Measurements from ENCODE around the gene ZNF681.
"Not testable (repeated sequence)": the region's sequence is repeated elsewhere in the genome, so short reads cannot be mapped to it uniquely, and the experiment has no call there.

Gene ZNF681

DNA sequence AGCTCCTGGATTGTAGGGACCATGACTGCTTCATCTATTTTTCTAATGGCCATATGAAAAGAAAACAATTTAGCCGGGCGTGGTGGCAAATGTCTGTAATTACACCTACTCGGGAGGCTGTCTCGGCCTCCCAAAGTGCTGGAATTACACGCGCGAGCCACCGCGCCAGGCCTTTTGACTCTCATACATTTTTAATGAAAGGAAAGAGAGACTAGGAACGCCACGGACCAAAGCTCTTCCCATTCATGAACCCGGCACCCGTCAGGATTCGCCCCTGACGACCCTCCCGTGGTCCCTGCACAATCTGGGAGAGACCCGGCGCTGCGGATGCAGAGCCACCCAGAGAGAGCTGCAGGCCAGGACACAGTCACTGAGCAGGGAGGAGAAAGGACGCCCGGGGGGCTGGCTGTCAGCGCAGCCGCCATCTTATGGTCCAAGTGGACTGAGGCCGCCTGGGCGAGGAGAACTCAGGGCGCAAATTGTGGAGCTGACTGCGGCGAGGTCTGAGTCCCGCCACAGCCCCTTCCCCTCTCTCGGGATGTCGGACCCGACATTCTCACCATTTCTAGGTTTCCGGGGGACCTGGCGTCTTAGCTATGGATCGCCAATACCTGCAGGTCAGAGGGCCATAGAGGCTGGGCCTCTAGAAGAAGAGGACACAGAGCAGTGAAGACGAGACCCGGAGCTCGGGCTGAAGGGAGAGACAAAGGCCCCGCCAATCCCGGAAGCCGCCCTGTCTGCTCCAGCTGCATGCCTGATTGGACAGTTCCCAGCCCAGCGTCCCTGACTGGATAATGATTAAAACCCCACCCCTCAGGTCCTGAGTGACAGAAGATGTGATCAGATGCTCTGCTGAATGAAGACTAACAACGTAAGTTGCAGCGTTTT, at the start of gene ZNF681:
TSS of gene ZNF681 (minus strand) at position 705 of the 888 bp plus-strand sequence. CDS start at position 563, 142 bp downstream.
- DNase-seq, result peak; percentile 88

DNA sequence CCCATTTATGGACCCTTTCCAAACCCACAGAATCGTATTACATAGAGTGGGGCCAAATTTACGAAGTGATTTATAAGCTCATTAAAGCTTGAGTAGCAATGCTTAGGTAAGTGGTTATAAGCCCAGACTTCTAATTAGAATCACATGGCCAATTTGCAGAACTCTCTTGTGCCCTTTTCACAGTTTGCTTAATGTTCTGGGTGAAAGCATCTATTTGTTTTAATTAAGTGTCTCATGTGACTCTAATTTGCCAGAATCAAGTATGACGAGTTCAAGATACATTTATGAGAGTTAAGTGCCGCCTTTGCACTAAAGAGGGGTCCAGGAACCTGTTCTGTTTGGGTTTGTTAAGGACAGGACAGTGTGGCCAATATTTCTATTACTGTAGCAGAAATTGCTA, 46.0 kb upstream of the ZNF681 start:
- DNase-seq, result no peak

DNA sequence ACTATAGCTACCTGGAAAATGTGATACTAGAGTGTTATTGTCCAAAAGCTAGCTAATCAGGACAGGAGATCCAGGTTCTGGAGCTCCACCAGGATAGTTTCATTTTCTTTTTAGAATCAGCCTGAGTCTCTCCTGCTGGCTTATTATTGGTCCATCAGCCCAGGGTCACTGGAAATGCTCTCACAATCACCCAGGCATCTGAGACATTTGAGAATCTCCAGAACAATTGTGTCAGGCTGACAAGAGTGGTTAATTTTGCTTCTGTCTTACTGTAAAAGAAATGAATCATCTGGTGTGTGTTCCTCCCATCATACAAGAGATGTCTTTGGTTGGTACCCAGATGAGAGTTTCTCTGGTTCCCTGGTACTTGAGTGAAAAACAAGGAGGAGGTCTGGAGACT, 43.6 kb upstream of the ZNF681 start:
- DNase-seq, result peak; percentile 8

DNA sequence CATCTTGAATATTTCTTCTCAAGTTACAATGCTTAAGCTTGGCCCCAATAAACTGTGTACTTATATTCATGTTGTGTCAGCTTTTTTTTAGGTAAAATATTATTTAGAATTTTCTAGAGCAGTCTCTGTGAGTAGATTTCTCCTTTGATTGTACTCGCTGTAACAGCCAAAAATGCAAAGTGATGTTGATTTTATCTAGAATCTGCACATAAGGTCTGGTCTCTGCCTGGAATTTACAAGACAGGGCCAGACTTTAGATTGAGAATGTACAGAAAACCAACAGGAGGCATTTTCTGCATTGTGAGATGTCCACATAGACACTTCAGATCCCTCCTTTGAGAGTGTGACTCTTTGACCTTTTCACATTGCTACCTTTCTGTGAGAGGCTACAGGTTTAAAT, 43.1 kb upstream of the ZNF681 start:
- DNase-seq, result no peak

DNA sequence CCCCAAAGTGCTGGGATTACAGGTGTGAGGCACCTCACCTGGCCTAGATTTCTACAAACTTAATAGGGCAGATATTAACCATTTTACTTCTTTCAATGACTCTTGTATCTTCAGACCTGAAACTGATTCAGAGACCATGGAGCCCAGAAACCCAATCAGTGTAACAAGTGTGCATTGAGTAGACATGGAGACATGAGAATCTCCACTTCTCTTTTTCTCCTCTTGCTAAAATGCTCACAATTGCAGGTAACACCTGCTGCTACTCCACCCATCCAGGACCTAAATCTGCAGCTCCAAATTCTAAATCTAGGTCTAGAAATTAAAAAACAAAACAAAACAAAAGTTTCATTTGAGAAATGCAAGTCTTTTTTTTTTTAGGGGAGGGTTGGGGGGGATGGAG, 42.2 kb upstream of the ZNF681 start:
- no peak for DNase-seq

DNA sequence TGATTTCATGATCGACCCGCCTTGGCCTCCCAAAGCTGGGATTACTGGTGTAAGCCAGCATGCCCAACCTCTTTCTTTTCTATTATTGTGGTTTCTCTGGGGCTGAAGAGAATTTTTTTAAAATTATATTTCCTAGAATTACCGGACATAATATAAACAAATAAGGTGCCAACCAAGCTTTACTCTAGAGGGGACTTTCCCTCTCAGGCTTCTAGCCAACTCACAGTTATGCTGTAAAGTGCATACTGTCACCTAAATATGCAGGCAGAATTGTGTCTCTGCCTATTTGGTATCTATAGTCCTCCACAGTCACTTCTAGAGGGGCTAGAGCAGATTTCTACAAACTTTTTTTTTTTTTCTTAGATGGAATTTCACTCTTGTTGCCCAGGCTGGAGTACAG, 41.6 kb upstream of the ZNF681 start:
- no peak for DNase-seq

DNA sequence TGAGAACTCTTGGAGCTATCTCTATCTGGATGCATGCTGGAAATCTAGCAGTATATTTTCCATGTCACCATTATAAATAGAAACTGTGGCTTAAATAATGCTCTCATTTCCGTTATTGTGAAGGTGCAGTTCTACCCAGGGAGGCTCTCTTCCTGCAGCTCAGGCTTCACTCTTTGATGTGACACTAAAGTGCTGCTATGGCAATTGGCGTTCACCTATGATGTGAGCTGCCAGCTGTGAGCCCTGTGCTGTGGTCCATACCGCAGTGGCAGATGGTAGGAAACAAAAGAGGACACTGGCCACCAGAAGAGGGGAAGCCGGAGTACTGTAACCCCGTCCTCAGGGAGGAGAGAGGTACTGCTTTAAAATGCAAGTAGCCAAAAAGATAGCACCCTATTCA, 40.6 kb upstream of the ZNF681 start:
- peak; percentile 60 for DNase-seq

DNA sequence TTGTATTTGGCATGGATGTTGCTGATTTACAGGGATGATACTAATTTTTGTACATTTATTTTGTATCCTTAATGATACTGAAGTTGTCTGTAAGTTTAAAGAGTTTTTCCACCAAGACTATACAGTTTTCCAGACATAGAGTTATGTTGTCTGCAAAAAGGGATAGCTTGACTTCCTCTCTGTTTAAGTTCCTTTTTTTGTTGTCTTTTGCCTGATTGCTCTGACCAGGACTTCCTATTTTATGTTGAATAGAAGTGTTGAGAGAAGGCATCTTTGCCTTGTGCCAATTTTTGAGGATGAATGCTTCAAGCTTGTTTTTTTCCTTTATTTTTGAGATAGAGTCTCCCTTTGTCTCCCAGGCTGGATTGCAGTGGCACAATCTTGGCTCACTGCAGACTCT, 36.8 kb upstream of the ZNF681 start:
- DNase-seq, result no peak

DNA sequence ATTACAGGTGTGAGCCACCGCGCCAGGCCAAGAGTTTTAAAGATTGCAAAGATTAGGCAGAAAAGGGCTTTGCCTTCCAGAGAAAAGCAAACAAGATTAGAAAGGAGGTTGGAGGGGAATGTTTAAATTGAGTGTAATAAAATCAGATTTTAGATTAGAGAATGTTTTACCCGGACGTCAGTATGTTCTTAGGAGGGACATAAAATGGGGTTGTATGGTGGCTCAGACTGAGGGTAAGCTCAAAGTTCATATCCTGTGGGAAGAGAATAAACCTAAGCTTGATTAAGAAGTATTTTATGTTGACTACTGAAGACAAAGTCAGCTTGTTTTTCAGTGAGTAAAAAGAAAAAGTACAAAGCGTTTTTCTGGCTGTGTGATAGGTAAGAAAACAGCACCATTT, 34.1 kb upstream of the ZNF681 start:
- no peak for DNase-seq

DNA sequence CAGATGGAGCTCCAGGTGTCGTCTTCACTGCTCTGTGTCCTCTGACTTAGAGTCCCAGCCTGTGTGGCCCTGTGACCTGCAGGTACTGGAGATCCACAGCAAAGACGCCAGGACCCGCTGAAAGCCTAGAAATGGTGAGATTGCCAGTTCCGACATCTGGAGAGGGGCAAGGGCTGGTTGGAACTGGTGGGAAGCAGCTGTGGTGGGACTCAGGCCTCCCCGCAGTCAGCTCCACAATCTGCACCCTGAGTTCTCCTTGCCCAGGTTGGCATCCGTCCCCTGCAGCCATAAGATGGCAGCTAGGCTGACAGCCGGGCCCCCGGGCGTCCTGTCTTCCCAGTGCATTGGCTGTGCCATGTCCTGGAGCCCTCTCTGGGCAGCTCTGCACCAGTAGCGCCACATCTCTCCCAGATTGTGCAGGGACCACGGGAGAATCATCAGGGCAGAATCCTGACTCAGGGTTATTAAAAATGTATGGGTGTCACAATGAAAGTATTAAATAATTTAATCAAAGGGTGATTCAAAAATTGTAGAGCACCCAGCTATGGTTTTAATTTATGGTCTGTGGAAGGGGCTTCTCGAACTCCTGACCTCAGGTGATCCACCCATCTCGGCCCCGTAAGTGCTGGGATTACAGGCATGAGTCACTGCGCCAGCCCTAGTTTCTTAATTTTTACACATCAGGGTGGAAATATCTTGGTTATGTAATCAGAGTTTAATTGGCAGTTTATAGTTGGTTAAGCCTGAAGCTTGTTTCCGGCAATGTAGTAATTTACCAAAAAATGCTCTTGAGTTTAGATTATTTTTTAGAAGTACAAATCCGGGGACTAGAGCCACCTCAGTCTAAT, 32.2 kb upstream of the ZNF681 start:
- no peak for DNase-seq

DNA sequence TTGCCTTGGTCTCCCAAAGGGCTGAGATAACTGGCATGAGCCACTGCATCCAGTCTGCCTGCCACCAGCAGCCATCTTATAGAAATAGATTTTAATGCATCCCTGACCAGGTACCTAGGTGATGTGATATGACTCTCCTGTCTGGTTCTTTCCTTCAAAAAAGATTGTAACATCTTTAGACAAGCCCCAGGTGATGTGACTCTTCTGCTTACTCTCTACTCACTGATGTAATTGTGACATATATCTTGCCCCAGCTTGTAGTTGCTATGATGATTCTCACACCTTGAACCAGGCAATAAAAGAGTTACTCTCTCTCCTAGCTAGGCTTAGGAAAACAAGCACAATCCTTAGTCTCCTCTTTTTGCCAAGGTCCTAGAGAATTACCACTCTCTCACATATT, 30.6 kb upstream of the ZNF681 start:
- DNase-seq, result no peak

DNA sequence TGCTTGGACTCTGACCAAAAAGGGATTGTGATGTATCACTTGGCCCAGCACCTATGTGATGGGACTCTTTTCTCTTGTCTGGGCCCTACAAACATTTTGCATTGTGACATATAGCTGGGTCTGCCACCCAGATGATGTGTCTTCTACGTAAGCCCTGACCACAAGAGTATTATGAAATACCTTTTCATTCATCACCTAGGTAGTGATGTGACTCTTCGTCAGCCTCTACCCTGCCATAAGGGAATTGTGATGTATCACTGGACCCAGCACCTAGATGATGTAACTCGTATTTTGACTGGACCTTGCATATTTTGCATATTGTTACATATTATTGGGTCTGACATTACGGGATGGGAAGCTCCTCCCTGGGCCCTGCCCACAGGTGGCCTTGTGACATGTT, 29.7 kb upstream of the ZNF681 start:
- DNase-seq, result no peak

DNA sequence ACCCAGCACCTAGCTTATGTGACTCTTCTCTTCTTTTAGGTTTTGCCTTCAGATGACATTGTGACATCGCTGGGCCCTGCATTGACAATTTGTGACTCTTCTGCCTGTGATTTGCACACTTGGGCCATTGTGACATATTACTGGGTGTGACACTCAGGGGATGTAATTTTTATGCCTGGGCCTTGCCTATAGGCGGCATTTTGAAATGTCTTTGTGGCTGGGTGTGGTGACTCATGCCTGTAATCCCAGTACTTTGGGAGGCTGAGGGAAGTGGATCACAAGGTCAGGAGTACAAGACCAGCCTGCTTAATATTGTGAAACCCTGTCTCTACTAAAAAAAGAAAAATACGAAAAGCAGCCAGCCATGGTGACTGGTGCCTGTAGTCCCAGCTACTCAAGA, 28.4 kb upstream of the ZNF681 start:
- DNase-seq, result no peak

DNA sequence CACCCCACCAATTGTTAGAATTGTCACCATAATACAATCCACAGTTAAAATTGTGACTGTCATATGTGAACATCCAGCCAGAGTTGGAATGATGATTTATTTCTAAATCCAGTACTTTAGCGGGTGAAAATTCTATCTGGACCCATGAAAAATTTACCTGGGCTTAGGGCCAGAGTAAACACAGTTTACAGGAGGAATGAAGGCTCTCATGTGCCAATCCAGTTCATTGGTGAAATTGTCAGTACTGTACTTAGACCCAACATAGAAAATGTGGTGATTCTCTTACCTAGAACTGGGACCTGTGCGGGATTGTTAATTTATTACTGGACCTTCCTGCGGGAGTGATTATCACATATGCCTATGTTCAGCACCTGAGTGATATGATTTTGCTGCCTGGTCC, 27.3 kb upstream of the ZNF681 start:
- no peak for DNase-seq

DNA sequence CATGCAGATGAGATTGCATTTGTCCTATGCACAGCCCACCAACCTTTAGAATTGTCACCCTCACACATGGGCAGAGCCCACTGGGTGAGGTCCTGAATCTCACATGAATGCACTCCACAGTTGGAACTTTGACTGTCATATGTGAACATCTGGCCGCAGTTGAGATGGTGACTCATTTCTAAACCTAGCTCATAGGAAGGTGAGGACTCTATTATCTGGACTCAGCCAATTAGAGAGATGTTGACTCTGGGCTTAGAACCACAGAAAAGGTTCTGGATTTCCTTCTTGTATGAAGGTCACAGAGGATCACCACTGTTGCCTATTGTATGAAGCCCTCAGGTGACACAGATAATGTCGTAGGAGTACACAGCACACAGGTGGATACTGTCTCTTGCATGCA, 25.6 kb upstream of the ZNF681 start:
- no peak for DNase-seq

DNA sequence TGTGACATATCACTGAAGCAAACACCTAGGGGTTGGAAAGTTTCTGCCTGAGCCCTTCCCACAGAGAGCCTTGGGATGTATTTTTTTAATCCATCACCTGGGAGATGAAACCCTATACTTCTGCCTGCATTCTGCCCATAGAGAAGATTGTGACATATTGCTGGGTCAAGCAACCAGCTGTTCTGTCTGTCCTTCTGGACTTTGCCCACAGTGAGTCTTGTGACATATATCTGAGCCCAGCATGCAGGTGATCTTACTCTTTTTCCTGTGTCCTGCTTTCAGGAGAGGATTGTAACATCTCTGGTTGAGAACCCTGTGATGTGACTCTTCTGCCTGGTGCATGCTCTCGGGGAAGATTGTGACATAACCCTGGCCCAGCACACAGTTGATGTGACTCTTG, 24.9 kb upstream of the ZNF681 start:
- no peak for DNase-seq

DNA sequence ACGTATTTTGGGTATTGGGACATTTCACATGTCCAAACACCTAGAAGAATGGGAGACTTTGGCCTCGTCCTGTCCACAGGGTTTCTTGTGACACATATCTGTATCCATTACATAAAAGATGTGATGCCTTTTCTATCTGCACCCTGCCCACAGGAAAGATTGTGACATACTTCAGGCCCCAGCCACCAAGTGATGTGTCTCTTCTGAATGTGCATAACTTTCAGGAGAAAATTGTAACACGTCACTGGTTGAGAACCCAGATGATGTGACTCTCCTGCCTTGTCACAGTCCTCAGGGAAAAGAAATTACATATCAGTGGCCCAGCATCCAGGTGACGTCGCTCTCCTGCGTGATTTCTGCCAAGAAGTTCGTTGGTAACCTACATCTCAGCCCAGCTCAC, 21.0 kb upstream of the ZNF681 start:
- DNase-seq, result no peak

DNA sequence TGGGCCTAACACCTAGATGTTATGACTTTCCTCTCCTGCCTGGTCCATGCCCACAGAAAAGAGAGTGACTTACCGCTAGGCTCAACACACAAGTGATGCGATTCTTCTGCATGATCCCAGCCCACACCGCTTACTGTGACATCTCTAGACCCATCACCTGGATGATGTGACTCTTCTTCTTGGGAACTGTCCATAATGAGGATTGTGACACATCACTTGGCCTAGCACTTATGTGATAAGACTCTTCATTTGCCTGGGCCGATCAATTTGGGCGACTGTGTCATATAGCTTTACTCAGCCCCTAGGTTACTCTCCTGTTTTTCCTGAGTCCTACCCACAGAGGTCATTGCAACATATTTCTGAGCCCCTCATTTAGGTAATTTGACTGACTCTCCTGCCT, 19.9 kb upstream of the ZNF681 start:
- no peak for DNase-seq

DNA sequence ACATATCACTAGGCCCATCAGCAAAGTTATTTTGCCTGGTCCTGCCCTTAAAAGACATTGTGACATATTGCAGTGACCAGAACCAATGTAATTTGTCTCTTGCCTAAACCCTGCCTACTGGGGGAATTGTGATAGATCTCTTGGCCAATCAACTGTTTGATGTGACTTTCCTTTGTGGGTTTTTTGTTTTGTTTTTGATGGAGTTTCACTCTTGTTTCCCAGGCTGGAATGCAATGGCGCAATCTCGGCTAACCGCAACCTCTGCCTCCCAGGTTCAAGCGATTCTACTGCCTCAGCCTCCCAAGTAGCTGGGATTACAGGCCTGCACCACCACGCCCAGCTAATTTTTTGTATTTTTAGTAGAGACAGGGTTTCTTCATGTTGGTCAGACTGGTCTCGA, 19.3 kb upstream of the ZNF681 start:
- DNase-seq, result not testable (repeated sequence)

DNA sequence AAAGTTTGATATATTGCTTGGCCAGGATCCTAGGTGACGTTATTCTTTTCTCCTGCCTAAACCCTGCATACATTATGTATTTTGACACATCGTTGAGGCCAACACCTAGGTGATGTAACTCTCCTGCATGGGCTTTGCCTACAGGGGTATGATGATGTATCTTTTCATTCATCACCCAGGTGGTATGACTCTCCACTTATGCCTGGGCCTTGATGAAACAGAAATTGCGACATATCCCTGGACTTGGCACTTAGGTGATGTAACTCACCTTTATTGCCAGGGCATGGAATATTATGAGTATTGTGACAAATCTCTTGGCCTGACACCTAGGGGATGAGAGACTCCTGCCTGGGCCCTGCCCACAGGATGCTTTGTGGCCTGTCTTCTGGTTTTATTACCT, 18.5 kb upstream of the ZNF681 start:
- DNase-seq, result no peak

DNA sequence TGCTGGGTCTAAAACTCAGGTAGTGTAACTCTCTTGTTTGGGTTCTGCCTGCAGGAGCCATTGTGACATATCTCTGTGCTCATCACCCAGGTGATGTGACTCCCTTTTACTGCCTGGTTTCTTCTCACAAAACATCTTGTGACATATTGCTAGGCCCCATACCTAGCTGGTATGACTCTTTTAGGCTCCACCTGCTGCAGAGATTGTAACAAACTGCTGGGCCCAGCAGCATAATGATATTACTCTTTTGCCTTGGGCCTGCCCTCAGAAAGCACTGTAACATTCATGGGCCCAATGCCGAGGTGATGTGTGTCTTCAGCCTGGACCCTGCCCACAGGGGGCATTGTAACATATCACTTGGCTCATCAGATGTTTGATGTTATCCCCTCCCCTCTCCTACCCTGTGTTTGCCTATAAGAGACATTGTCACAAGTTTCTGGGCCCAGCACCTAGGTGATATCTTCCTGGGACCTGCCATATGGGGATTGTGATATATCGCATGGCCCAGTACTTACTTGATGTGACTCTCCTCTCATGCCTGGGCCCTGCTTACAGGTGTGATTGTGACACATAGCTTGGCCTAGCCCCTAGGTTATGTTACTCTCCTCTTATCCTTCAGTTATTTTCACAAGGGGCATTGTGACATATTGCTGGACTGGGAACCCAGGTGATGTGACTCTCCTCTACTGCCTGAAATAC, 18.0 kb upstream of the ZNF681 start:
- peak; percentile 27 for DNase-seq

DNA sequence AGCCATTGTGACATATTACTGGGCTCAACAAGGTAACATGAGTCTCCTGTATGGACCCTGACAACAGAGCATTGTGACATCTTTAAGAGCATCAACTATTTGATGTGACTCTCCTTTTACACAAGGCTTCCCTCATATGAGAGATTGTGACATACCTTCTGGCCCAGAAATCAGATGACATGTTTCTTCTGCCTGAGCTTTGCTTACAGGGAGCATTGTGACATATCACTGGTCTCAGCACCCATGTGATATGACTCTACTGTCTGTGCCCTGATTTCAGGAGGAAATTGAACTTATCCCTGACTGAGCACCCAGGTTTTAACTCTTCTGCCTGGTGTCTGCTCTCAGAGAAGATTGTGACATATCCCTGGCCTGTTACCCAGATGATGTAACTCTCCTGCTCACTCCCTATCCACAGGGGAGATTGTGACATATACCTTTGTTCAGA, 15.9 kb upstream of the ZNF681 start:
- no peak for DNase-seq

DNA sequence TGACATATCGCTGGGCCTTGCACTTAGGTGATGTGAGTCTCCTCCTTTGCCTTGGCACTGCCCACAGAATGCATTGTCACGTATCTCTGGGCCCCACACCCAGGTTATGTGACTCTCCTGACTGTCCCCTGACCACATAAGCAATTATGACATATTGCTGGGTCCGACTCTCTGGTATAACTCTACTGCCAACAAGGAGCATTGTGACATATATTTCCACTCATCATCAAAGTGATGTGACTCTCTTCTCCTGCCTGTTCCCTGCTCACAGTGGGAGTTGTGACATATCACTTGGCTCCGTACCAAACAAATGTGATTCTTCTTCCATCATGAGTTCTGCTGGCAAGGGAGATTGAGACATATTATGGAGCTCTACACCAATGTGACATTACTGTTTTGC, 15.4 kb upstream of the ZNF681 start:
- no peak for DNase-seq
